GM10266 (cell line): Measurements from ENCODE around the gene FGD3.
A peak's percentile ranks its signal among the peaks of the same experiment; 100 is the strongest.

Experiments
- DNase-seq: peaks from one replicate; pipeline ENCODE4 v3.0.0; 2012; ENCODE audit errors: extremely low spot score
- TF ChIP-seq, protein P1 (sequence below): IDR thresholded peaks from 2 replicates; pipeline ENCODE4 v1.5.1; 2012; ENCODE audit warnings: mild to moderate bottlenecking, low read depth; ENCODE audit not compliant: control insufficient read depth, insufficient read depth; ENCODE audit errors: missing control alignments

The FGD3 gene

DNA sequence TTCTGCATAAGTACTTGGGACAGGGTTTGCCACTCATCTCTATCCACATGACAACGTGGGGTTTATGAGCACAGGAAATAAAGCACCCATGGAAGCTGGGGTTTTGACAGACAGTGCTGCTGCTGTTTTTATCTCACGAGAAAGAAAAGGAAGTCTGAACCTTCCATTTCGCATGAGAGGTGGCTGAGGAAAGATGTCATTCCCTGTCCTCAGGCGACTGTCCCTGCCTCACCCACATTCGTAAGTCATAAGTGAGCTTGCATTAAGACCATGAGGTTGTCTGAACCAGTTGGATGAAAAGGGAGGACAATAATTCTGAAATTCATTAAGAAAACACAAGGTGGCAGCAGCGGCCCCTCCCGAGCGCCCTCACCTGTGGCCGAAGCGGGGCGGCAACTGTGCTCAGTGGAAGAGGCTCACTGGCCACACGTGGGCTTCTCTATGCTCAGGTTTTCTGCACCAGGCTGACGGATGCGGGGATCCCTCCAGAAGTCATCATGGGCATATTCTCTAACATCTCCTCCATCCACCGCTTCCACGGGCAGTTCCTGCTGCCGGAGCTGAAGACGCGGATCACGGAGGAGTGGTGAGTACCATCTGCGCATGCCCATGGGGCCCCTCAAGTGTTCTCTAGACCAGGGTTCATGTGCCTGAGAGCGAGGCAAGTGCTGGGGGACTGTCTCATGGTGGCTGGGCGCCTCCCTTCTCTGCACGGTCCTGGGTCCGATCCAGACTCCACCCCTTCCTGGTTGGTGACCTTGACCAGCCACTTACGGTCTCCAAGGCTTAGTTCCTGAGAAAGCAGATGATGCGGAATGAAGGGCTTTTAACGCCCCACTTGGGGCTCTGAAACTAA, 56.5 kb downstream of the FGD3 start:
- peak; percentile 60 for DNase-seq
- TF ChIP-seq, protein P1, sequence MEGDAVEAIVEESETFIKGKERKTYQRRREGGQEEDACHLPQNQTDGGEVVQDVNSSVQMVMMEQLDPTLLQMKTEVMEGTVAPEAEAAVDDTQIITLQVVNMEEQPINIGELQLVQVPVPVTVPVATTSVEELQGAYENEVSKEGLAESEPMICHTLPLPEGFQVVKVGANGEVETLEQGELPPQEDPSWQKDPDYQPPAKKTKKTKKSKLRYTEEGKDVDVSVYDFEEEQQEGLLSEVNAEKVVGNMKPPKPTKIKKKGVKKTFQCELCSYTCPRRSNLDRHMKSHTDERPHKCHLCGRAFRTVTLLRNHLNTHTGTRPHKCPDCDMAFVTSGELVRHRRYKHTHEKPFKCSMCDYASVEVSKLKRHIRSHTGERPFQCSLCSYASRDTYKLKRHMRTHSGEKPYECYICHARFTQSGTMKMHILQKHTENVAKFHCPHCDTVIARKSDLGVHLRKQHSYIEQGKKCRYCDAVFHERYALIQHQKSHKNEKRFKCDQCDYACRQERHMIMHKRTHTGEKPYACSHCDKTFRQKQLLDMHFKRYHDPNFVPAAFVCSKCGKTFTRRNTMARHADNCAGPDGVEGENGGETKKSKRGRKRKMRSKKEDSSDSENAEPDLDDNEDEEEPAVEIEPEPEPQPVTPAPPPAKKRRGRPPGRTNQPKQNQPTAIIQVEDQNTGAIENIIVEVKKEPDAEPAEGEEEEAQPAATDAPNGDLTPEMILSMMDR, result peak; percentile 66

DNA sequence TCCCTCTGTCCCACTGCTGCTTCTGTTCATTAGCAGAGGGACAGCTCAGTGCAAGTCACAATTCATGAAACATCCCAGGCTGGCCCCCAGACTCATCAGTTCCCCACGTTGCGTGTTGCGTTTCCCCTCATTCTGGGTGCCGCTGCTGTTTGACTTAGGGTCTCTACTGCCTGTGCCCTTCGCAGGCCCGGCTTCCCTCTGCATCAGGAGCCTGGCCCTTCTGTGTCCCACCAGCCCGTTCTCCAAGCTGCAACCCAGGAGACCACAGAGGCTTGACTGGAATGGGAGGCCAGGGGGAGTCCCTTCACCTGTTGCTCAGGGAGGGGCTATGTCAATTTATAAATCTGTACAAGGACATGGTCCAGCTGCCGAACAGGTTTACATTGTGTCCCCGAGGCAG, 57.2 kb downstream of the FGD3 start:
- no peak for DNase-seq
- TF ChIP-seq, protein P1, result no peak

DNA sequence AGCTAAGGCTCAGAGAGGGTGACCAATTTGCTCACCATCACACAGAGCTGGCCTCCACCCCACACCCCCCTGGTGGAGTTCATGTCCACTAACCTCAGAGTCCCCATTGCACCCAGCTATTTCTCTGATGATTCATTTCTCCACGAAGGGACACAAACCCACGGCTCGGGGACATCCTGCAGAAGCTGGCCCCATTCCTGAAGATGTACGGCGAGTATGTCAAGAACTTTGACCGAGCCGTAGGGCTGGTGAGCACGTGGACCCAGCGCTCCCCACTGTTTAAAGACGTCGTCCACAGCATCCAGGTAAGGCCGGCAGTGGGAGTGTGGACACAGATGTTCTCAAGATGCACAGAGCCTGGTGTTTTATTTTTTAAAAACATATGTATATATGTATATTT, 58.6 kb downstream of the FGD3 start:
- no peak for DNase-seq
- TF ChIP-seq, protein P1, result no peak

DNA sequence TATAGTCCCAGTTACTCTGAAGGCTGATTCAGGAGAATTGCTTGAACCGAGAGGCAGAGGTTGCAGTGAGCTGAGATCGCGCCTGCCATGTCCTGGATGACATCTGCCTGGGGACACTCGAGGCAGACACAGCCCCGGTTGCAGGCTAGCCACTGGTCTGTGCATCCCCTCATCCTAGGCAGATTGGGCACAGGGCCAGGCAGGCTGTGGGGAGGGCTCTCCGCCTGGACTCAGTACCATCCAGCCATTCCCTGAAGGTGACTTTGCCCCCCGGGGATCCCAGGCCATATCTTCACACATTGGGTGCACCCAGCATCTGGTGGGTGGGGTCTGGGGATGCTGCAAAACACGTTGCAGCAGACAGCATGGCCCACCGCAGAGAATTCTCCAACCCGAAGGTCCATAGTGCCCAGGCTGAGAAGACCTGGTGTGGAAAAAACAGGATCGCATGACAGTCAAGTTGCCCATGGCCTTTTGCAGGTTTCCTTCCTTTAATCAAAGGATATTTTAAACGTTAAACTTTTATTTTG, 60.3 kb downstream of the FGD3 start:
- TF ChIP-seq, protein P1, result no peak

DNA sequence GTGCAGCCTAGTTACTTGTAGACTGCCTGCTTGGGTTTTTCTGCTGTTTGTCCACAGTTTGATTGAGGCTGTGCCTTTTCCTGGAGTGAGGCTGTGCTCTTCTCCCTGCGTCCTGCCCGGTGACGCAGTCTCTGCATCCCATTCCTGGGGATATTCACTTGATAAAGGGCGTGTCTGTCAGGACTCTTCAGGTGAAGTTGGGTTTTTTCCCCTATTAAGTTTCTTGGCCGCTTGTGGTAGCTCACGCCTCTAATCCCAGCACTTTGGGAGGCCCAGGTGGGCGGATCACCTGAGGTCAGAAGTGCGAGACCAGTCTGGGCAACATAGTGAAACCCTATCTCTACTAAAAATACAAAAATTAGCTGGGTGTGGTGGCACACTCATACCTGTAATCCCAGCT, 61.1 kb downstream of the FGD3 start:
- TF ChIP-seq, protein P1, result no peak
- DNase-seq, result no peak

More for the DNA sequence above, 60.3 kb downstream of the FGD3 start:
- DNase-seq, result no peak

DNA sequence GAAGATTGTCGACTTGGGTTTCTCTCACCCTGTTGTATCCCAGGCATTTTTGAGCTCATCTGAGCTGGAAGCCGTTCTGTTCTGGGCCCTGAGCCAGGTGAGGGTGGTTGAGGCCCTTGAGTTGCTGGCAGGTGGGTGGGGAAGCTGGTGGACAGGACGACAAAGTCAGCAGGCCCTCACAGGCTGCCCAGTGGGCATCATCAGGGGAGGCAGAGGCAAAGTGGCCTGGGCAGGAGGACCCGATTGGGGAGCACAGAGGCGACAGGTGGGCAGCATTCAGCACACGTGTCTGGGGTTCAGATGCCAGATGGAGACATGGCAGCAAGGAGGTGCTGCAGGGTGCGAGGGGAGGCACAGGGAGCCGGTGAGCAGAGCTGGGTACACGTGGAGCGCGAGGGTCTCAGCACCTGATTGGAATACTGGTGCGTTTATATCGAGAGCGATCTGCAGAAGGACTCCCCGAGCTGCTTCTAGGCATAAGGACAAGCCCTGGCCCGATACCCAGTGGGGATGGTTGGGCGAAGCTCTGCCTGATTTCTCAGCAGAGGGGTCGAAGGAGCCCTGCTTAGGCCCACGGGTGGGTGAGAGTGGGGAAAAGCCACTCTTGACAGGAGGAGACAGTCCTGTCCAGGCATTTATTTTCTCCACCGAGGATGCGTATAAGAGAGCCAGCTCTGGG, 62.2 kb downstream of the FGD3 start:
- DNase-seq, result no peak

More for the DNA sequence above, 62.2 kb downstream of the FGD3 start:
- TF ChIP-seq, protein P1, result no peak
